GM21529 (cell line): ENCODE results near the gene BATF3.

Experiments
- ATAC-seq: cut with Tn5 transposase; IDR thresholded peaks from one replicate; pipeline ENCODE4 v1.9.1; 2021; ENCODE audit not compliant: unreplicated experiment

BATF3 gene

GRCh38 chr1:212638492-212639151 is 61.0 kb downstream of the BATF3 start:
- ATAC-seq = no peak

GRCh38 chr1:212637902-212638301 is 61.7 kb downstream of the BATF3 start:
- ATAC-seq = no peak
